Liver (tissue), 3 donors: ENCODE results near the gene PLXNB1.

ENCODE experiments used
- EGR1 ChIP-seq, 2 donors: IDR thresholded peaks; 2 replicates each; pipeline ENCODE4 v1.6.1; 2016 to 2018; ENCODE audit warnings: antibody characterized with exemption in 2 of 2, low read depth in 2 of 2
- SP1 ChIP-seq: IDR thresholded peaks from 2 replicates; pipeline ENCODE4 v1.6.1; 2018; ENCODE audit warnings: antibody characterized with exemption, mild to moderate bottlenecking
- TF ChIP-seq, protein P1 (sequence below): fragments of 150-350 bp; IDR thresholded peaks from 2 replicates; pipeline ENCODE4 v1.5.1; 2017; ENCODE audit warnings: improper control_type of control experiment, low read depth, low read length; ENCODE audit not compliant: missing input control
- TF ChIP-seq, protein P2 (sequence below): IDR thresholded peaks from 2 replicates; pipeline ENCODE4 v1.6.1; 2016; ENCODE audit warnings: antibody characterized with exemption, mild to moderate bottlenecking
- donor health status: healthy.
- donor health status: healthy.

DNA sequence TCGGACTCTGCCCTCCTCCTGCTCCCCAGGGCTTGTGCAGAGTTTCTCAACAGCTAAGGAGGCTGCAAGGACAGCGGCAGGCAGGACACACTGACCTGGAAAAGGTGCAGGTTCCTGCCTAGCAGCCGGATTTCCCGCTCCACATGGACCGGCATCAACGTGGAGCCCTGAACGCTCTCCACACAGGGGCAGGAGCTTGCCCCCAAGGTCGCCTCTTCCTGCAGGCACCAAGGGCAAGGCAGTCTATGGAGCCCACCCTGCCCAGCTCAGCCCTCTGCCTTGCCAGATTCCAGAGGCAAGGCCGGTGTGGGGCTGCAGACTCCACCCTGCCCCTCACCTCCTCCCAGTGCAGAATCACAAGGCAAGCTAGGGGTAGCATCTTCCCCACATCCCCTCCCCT, 10.7 kb downstream of the PLXNB1 start:
- TF ChIP-seq, protein P1, sequence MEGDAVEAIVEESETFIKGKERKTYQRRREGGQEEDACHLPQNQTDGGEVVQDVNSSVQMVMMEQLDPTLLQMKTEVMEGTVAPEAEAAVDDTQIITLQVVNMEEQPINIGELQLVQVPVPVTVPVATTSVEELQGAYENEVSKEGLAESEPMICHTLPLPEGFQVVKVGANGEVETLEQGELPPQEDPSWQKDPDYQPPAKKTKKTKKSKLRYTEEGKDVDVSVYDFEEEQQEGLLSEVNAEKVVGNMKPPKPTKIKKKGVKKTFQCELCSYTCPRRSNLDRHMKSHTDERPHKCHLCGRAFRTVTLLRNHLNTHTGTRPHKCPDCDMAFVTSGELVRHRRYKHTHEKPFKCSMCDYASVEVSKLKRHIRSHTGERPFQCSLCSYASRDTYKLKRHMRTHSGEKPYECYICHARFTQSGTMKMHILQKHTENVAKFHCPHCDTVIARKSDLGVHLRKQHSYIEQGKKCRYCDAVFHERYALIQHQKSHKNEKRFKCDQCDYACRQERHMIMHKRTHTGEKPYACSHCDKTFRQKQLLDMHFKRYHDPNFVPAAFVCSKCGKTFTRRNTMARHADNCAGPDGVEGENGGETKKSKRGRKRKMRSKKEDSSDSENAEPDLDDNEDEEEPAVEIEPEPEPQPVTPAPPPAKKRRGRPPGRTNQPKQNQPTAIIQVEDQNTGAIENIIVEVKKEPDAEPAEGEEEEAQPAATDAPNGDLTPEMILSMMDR, result no peak
- TF ChIP-seq EGR1 (IDR thresholded peaks at IDR 0.05; ENCODE audit: low read depth in 2 of 2), result no peak
- no peak for TF ChIP-seq SP1
- TF ChIP-seq, protein P2, sequence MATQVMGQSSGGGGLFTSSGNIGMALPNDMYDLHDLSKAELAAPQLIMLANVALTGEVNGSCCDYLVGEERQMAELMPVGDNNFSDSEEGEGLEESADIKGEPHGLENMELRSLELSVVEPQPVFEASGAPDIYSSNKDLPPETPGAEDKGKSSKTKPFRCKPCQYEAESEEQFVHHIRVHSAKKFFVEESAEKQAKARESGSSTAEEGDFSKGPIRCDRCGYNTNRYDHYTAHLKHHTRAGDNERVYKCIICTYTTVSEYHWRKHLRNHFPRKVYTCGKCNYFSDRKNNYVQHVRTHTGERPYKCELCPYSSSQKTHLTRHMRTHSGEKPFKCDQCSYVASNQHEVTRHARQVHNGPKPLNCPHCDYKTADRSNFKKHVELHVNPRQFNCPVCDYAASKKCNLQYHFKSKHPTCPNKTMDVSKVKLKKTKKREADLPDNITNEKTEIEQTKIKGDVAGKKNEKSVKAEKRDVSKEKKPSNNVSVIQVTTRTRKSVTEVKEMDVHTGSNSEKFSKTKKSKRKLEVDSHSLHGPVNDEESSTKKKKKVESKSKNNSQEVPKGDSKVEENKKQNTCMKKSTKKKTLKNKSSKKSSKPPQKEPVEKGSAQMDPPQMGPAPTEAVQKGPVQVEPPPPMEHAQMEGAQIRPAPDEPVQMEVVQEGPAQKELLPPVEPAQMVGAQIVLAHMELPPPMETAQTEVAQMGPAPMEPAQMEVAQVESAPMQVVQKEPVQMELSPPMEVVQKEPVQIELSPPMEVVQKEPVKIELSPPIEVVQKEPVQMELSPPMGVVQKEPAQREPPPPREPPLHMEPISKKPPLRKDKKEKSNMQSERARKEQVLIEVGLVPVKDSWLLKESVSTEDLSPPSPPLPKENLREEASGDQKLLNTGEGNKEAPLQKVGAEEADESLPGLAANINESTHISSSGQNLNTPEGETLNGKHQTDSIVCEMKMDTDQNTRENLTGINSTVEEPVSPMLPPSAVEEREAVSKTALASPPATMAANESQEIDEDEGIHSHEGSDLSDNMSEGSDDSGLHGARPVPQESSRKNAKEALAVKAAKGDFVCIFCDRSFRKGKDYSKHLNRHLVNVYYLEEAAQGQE, result no peak
